Astrocyte of the spinal cord (primary cell): ENCODE results near the gene ZHX3.

Experiments used
- DNase-seq: peaks from one replicate; pipeline ENCODE4 v3.0.0; 2011; ENCODE audit warnings: low read depth, low spot score
- H3K4me3 ChIP-seq: 2 replicates; pipeline ENCODE4 v1.5.1; 2011; ENCODE audit warnings: low read depth, mild to moderate bottlenecking, low read length, moderate library complexity
- in situ Hi-C: cut with HindIII; loops from 2 replicates; pipeline ENCODE4 v1.10.0; 2017; ENCODE audit warnings: low sequenced_read_pairs
- TF ChIP-seq, protein P1 (sequence below): IDR thresholded peaks from 2 replicates; pipeline ENCODE4 v1.5.1; 2012; ENCODE audit warnings: low read depth, mild to moderate bottlenecking, low read length, inconsistent platforms

ZHX3 gene

DNA sequence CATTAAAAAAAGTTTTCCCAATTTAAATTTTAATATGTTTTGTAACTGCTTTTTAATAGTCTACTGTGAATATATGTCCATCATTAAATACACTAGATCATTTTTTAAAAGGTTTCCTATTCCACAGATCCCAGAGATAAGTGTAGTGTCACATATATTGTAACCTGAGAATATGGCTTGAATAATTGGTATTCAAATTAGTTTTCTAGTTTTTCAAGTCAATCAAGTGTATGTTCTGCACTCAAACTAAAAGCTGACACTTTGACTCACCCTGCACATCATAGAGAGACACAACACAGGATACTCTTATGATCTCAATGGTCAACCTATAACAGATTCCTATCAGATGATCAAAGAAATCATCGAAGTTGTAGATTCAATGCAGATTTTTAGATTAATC, 49.1 kb downstream of the ZHX3 start:
- no peak overlapping the region for H3K4me3 ChIP-seq
- DNase-seq: no peak
- TF ChIP-seq, protein P1, sequence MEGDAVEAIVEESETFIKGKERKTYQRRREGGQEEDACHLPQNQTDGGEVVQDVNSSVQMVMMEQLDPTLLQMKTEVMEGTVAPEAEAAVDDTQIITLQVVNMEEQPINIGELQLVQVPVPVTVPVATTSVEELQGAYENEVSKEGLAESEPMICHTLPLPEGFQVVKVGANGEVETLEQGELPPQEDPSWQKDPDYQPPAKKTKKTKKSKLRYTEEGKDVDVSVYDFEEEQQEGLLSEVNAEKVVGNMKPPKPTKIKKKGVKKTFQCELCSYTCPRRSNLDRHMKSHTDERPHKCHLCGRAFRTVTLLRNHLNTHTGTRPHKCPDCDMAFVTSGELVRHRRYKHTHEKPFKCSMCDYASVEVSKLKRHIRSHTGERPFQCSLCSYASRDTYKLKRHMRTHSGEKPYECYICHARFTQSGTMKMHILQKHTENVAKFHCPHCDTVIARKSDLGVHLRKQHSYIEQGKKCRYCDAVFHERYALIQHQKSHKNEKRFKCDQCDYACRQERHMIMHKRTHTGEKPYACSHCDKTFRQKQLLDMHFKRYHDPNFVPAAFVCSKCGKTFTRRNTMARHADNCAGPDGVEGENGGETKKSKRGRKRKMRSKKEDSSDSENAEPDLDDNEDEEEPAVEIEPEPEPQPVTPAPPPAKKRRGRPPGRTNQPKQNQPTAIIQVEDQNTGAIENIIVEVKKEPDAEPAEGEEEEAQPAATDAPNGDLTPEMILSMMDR: no peak
- in situ Hi-C loops: no loop called here

DNA sequence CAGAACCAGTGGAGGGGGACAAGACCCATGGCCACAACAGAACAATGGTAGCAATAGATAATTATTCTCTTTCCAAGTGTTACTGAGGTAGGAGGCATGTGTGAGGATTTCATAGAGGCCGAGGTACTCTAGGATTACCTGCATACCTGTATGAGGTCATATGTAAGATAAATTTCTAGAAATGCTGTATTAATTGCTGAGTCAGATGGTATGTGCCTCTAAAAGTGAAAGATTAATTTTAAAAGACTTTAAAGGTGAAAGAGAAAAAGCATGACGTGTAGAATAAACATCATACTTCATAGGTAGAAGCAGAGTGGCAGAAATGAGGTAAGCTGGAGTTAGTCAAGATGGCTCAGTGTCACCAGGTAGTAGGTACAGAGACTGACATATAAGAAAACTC, 51.6 kb downstream of the ZHX3 start:
- DNase-seq: no peak
- no peak overlapping the region for H3K4me3 ChIP-seq
- in situ Hi-C loops: no loop called here
- TF ChIP-seq, protein P1: no peak

DNA sequence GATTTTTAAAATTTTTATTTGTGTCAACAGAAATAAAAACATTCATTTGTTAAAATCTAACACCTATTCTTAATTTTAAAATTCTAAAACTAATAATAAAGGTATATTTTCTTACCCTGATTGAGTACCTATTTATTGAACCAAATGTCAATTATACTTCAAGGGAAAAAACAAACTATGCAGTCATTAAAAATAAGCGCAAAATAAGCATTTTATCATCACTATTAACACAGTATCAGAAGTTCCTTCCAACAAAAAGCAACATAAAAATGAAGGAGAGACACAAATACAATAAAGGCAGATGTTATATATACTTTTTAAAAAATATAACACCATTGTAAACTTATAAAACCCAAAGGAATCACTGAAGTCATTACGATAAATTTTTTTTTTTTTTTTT, 52.7 kb downstream of the ZHX3 start:
- TF ChIP-seq, protein P1: no peak
- no peak overlapping the region for H3K4me3 ChIP-seq
- in situ Hi-C loops: no loop called here
- no peak for DNase-seq

DNA sequence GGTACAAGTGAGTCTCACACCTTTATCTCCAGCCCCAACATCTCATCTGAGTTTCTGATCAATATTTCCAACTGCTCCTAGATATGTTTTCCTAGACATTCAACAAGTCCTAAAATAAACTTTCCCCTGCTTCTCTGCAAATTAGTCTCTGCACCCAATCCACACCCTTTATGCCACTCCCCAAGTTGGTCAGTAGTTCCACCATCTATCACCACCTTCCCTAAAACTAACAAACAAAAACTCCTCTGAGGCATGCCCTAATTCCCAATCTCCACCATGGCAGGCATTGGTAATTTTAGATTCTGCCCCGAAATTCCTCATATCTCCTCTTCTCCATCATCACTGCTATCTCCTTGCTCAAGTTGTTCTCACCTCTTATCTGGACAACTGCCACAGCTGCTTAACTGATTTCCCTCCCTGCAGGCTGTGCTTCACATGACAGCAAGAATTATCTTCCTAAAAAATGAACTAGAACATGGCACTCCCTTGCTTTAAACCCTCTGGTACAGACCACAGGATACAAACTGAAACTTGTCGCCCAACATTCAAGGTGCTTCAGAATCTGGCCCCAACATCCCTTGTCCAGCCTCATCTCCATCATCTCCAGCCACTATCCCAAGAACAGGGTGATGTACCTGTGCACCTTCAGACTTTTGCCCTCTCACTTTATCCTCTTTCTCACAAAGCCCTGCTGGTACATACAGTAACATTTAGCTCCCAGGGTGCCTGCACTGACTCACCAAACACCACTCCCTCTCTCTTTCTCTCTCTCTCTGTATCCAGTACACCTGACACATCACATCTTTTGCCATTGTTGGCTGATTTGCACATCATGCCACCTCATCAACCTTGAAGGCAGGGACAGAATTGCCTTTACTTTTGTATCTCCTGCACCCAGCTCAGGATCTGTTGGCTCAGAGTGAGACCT, 55.5 kb downstream of the ZHX3 start:
- no peak overlapping the region for H3K4me3 ChIP-seq
- DNase-seq: no peak
- TF ChIP-seq, protein P1: no peak
- in situ Hi-C loops: no loop called here

DNA sequence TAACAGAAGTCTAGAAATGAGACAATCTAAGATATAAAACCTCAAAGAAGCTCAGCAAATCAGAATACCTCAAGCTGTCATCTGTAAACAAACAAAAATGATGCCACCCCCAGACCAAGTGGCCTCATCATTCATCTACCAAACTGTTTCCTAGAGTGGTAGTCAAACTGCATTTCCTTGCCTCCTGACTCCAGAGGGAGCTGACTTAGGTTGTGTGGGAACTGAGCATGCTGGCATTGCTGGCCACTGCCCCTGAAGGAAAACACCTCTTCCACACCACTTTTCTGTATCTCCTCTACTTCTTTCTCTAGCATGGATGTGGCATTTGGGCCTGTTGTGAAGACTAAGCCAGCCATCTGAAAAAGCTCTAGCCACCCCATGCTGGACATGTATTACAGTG, 56.3 kb downstream of the ZHX3 start:
- no peak for DNase-seq
- H3K4me3 ChIP-seq: no peak overlapping the region
- TF ChIP-seq, protein P1: no peak
- in situ Hi-C loops: no loop called here

DNA sequence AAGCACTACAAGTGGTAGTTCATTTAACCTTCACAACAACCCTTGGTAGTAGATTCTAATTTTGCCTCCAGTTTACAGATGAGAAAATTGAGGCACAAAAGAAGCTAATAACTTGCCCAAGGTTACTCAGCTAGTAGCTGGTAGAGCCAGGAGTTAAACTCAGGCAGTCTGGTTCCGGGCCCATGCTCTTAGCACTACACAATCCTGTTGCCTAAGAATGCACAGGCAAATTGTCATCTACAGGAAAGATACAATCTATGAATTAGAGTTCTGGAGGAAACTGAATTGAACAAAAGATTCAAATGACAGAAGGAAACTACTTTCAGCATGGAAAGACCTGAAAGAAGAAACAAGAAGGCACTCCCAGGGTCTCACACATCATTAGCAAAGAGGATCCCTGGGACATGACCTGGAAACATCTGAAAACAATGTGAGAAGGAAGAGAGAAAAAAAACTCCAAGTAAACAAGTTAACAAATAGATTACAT, 56.8 kb downstream of the ZHX3 start:
- no peak overlapping the region for H3K4me3 ChIP-seq
- no peak for DNase-seq
- in situ Hi-C loops: no loop called here
- TF ChIP-seq, protein P1: no peak
